ENCODE measurements around the gene HEPACAM.

HEPACAM gene

GRCh38 chr11:124892750-124893454 lies 42.9 kb downstream of the HEPACAM start:
- Histone ChIP-seq H3K4me2 (ENCODE audit: low read length) (no peak overlapping the region), H3K27ac (no peak overlapping the region), H2AFZ (no peak overlapping the region), H3K27me3 (ENCODE audit: control insufficient read depth, insufficient read depth, low read length) (no peaks in the 10 kb centered on the region), H3K4me1 (no peaks in the 10 kb centered on the region), H3K79me2 (no peaks in the 10 kb centered on the region), H3K9ac (no peak overlapping the region), H3K9me3 (ENCODE audit: control insufficient read depth, low read length) (no peaks in the 10 kb centered on the region), H3K36me3 (ENCODE audit: control insufficient read depth, insufficient read depth, low read length) (no peaks in the 10 kb centered on the region), H3K4me3 (ENCODE audit: low read depth, low read length) (no peak overlapping the region)
- no peak for TF ChIP-seq CTCF (IDR thresholded peaks at IDR 0.05)

GRCh38 chr11:124892146-124892545 lies 43.7 kb downstream of the HEPACAM start:
- H3K9ac ChIP-seq, result no peak overlapping the region
- no peak overlapping the region for H3K4me2 ChIP-seq (ENCODE audit: low read length)
- H3K27me3 ChIP-seq (ENCODE audit: control insufficient read depth, insufficient read depth, low read length), result no peaks in the 10 kb centered on the region
- H3K36me3 ChIP-seq (ENCODE audit: control insufficient read depth, insufficient read depth, low read length), result no peaks in the 10 kb centered on the region
- no peak for TF ChIP-seq CTCF (IDR thresholded peaks at IDR 0.05)
- H3K4me3 ChIP-seq (ENCODE audit: low read depth, low read length), result no peak overlapping the region
- H3K79me2 ChIP-seq, result no peaks in the 10 kb centered on the region
- H2AFZ ChIP-seq, result no peak overlapping the region
- no peak overlapping the region for H3K27ac ChIP-seq
- no peaks in the 10 kb centered on the region for H3K4me1 ChIP-seq
- no peaks in the 10 kb centered on the region for H3K9me3 ChIP-seq (ENCODE audit: control insufficient read depth, low read length)

- no peak for TF ChIP-seq CTCF (IDR thresholded peaks at IDR 0.05)
- H3K9me3 ChIP-seq (ENCODE audit: control insufficient read depth, low read length), result no peaks in the 10 kb centered on the region
- no peaks in the 10 kb centered on the region for H3K4me1 ChIP-seq
- H3K27ac ChIP-seq, result no peak overlapping the region
- H3K36me3 ChIP-seq (ENCODE audit: control insufficient read depth, insufficient read depth, low read length), result no peaks in the 10 kb centered on the region
- no peak overlapping the region for H3K4me2 ChIP-seq (ENCODE audit: low read length)
- H3K9ac ChIP-seq, result no peak overlapping the region
- H2AFZ ChIP-seq, result no peak overlapping the region
- no peaks in the 10 kb centered on the region for H3K79me2 ChIP-seq
- no peaks in the 10 kb centered on the region for H3K27me3 ChIP-seq (ENCODE audit: control insufficient read depth, insufficient read depth, low read length)
- H3K4me3 ChIP-seq (ENCODE audit: low read depth, low read length), result no peak overlapping the region
These were observed 44.4 kb downstream of the HEPACAM start for GRCh38 chr11:124891373-124891861.

GRCh38 chr11:124890683-124891372 lies 45.0 kb downstream of the HEPACAM start:
- Histone ChIP-seq H3K4me2 (ENCODE audit: low read length) (no peak overlapping the region), H3K36me3 (ENCODE audit: control insufficient read depth, insufficient read depth, low read length) (no peaks in the 10 kb centered on the region), H3K4me1 (no peaks in the 10 kb centered on the region), H2AFZ (no peak overlapping the region), H3K79me2 (no peaks in the 10 kb centered on the region), H3K27ac (no peak overlapping the region), H3K9ac (no peak overlapping the region), H3K9me3 (ENCODE audit: control insufficient read depth, low read length) (no peaks in the 10 kb centered on the region), H3K27me3 (ENCODE audit: control insufficient read depth, insufficient read depth, low read length) (no peaks in the 10 kb centered on the region), H3K4me3 (ENCODE audit: low read depth, low read length) (no peak overlapping the region)
- no peak for TF ChIP-seq CTCF (IDR thresholded peaks at IDR 0.05)
